HFFc6 (cell line): ENCODE measurements around the gene KANTR. TPM values are rescaled to one million over a fixed set of nuclear protein-coding genes. Genes with fewer than 3 reads are reported as not detected.
"Not testable (repeated sequence)": the region's sequence is repeated elsewhere in the genome, so short reads cannot be mapped to it uniquely, and the experiment has no call there.

Source experiments
- DNase-seq: peaks from one replicate; pipeline ENCODE4 v3.0.0-alpha.2; 2018
- H3K27ac Mint-ChIP-seq: 2 replicates; pipeline ENCODE4 v1.8.0; 2020; ENCODE audit warnings: mild to moderate bottlenecking, mixed read lengths
- H3K27me3 Mint-ChIP-seq: 2 replicates; pipeline ENCODE4 v1.8.0; 2021; ENCODE audit warnings: mild to moderate bottlenecking, moderate library complexity, mixed read lengths; ENCODE audit not compliant: insufficient read depth
- H3K36me3 Mint-ChIP-seq: 2 replicates; pipeline ENCODE4 v1.8.0; 2021; ENCODE audit warnings: low read depth, mixed read lengths
- H3K4me1 Mint-ChIP-seq: 2 replicates; pipeline ENCODE4 v1.8.0; 2020; ENCODE audit warnings: low read depth, mixed read lengths
- H3K4me3 Mint-ChIP-seq: 2 replicates; pipeline ENCODE4 v1.8.0; 2020; ENCODE audit warnings: mild to moderate bottlenecking, moderate library complexity, mixed read lengths
- H3K9me3 Mint-ChIP-seq: 2 replicates; pipeline ENCODE4 v1.8.0; 2020; ENCODE audit warnings: mild to moderate bottlenecking, mixed read lengths
- total RNA-seq, 6 experiments: library from RNA; stranded (reverse); fragmentation: NEBNext Ultra II Directional; extraction: Animal tissue kit (Norgen Biotek cat#: 25700); gene quantifications; 2 replicates in 1 of 6; 3 replicates in 5 of 6; pipeline ENCODE4 v1.2.3, GENCODE V29; 2021
- TF ChIP-seq, protein P1 (sequence below): fragments of 200-600 bp; sonication (generic); IDR thresholded peaks from 2 replicates; pipeline ENCODE4 v1.5.0; 2021; ENCODE audit warnings: antibody characterized with exemption, mild to moderate bottlenecking

The KANTR gene
- total RNA-seq, 6 experiments from 2014 or later = 2.6 to 4.8 (median 3.2) TPM

- no peak overlapping the region for H3K27ac Mint-ChIP-seq
- DNase-seq = no peak
- H3K4me1 Mint-ChIP-seq = peaks cover 15% of the 10 kb centered on the region
- TF ChIP-seq, protein P1, sequence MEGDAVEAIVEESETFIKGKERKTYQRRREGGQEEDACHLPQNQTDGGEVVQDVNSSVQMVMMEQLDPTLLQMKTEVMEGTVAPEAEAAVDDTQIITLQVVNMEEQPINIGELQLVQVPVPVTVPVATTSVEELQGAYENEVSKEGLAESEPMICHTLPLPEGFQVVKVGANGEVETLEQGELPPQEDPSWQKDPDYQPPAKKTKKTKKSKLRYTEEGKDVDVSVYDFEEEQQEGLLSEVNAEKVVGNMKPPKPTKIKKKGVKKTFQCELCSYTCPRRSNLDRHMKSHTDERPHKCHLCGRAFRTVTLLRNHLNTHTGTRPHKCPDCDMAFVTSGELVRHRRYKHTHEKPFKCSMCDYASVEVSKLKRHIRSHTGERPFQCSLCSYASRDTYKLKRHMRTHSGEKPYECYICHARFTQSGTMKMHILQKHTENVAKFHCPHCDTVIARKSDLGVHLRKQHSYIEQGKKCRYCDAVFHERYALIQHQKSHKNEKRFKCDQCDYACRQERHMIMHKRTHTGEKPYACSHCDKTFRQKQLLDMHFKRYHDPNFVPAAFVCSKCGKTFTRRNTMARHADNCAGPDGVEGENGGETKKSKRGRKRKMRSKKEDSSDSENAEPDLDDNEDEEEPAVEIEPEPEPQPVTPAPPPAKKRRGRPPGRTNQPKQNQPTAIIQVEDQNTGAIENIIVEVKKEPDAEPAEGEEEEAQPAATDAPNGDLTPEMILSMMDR = no peak
- H3K36me3 Mint-ChIP-seq = no peaks in the 10 kb centered on the region
- H3K27me3 Mint-ChIP-seq = no peaks in the 10 kb centered on the region
- no peaks in the 10 kb centered on the region for H3K9me3 Mint-ChIP-seq
- H3K4me3 Mint-ChIP-seq = no peak overlapping the region
Observed at GRCh38 chrX:53159184-53159583, 65.2 kb downstream of the KANTR start.

- no peaks in the 10 kb centered on the region for H3K9me3 Mint-ChIP-seq
- H3K27me3 Mint-ChIP-seq = no peaks in the 10 kb centered on the region
- no peak overlapping the region for H3K27ac Mint-ChIP-seq
- DNase-seq = no peak
- H3K36me3 Mint-ChIP-seq = no peaks in the 10 kb centered on the region
- TF ChIP-seq, protein P1 = no peak
- no peak overlapping the region for H3K4me3 Mint-ChIP-seq
- H3K4me1 Mint-ChIP-seq = peaks cover 15% of the 10 kb centered on the region
Observed at GRCh38 chrX:53160297-53160983, 66.5 kb downstream of the KANTR start.

- TF ChIP-seq, protein P1 = no peak
- Mint-ChIP-seq H3K27me3 (no peaks in the 10 kb centered on the region), H3K27ac (no peak overlapping the region), H3K4me3 (no peak overlapping the region), H3K9me3 (no peaks in the 10 kb centered on the region), H3K4me1 (peaks cover 15% of the 10 kb centered on the region), H3K36me3 (no peaks in the 10 kb centered on the region)
- no peak for DNase-seq
Observed at GRCh38 chrX:53163436-53163835, 69.5 kb downstream of the KANTR start.

DNA sequence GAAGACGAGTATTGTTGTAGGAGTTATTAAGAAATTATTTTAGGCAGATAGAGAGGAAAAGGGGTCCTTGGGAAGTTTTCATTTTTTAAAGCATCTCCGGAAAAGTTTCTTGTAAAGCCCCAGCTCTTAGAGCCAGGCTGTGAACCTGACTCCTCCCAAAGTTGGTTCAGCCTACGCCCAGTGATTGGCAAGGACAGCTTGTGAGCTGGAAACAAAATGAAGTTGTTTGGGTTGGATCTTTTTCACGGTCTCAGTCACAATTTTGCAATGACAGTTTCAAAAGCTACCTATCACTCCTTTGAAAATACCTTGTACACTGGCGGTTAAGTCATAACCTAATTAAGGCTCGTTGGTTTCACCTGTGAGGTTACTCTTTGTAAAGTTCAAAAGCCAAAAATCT is 70.6 kb downstream of the KANTR start:
- not testable (repeated sequence) for H3K36me3 Mint-ChIP-seq, H3K9me3 Mint-ChIP-seq, H3K4me3 Mint-ChIP-seq, H3K27me3 Mint-ChIP-seq, DNase-seq, H3K27ac Mint-ChIP-seq
- H3K4me1 Mint-ChIP-seq = peaks cover 14% of the 10 kb centered on the region

DNA sequence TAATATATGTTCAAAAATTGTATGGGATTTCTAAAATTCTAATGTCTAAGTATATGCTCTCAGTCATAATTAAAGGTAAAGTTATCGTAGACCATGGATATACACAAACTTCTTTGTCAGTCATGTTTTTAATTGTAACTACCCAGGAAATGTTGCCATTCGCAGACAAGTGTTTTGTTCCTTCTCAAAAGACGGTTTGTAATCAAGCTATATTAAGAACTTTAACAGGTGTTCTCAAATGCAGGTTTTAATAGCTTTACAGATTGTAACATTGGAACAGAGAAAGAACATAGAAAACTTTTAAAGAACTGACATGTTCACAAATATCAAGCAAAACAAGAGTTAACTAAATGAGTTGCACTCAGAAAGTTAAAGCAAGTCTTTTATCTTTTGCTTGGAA is 72.2 kb downstream of the KANTR start:
- no peaks in the 10 kb centered on the region for H3K27me3 Mint-ChIP-seq

GRCh38 chrX:53171356-53171755 is 77.4 kb downstream of the KANTR start:
- H3K27ac Mint-ChIP-seq = no peak overlapping the region
- TF ChIP-seq, protein P1 = peak; percentile 21; the same call in 1 of the 2 replicates
- peaks cover 4% of the 10 kb centered on the region; the same call in 1 of the 2 replicates for H3K36me3 Mint-ChIP-seq
- H3K9me3 Mint-ChIP-seq = peaks cover 3% of the 10 kb centered on the region; the same call in 1 of the 2 replicates
- no peak overlapping the region for H3K4me3 Mint-ChIP-seq
- no peaks in the 10 kb centered on the region for H3K4me1 Mint-ChIP-seq
- no peaks in the 10 kb centered on the region for H3K27me3 Mint-ChIP-seq
- no peak for DNase-seq

More for the DNA sequence above, 72.2 kb downstream of the KANTR start:
- TF ChIP-seq, protein P1 = no peak
- DNase-seq = no peak
- Mint-ChIP-seq H3K27ac (no peak overlapping the region), H3K4me1 (no peaks in the 10 kb centered on the region; the same call in 1 of the 2 replicates), H3K36me3 (no peaks in the 10 kb centered on the region), H3K9me3 (no peaks in the 10 kb centered on the region), H3K4me3 (no peak overlapping the region)

Other genes with a start within 250 kb of the KANTR start
- gene XAGE3, start 226.1 kb upstream of the KANTR start, total RNA-seq = not detected
- gene FAM156B, start 196.8 kb upstream of the KANTR start, total RNA-seq = 10 to 100 TPM in 5 of 6 experiments, 1 to 10 TPM in 1; 9.7 to 15.4 (median 14.1) TPM
- 10 to 100 TPM; 13.0 to 19.1 (median 16.6) TPM for gene FAM156A, start 135.6 kb upstream of the KANTR start, total RNA-seq
- gene GPR173, start 45.4 kb upstream of the KANTR start, total RNA-seq = 1 to 10 TPM; 2.1 to 3.1 (median 2.8) TPM
- gene TSPYL2, start 11.8 kb upstream of the KANTR start, total RNA-seq = 10 to 100 TPM; 20.9 to 26.7 (median 22.3) TPM
- 10 to 100 TPM; 57.9 to 65.9 (median 61.4) TPM for gene KDM5C, start 131.1 kb downstream of the KANTR start, total RNA-seq
- gene IQSEC2, start 187.4 kb downstream of the KANTR start, total RNA-seq = 10 to 100 TPM; 16.4 to 22.8 (median 20.0) TPM